Stimulated activated memory B cell treated with anti-CD40 and anti-IgM and Interleukin-4, amounts not matched to agents 10 μg/mL and 1 μg/mL and 100 μg/mL, for 72 hours (primary cell): ENCODE results near the gene THEM4.
"Not testable (repeated sequence)": the region's sequence is repeated elsewhere in the genome, so short reads cannot be mapped to it uniquely, and the experiment has no call there.

ENCODE experiments used
- ATAC-seq: fragments of 150-1000 bp; cut with Tn5 transposase; 2 replicates; pipeline ENCODE4 v1.10.0; 2021
- H3K27ac Mint-ChIP-seq: one replicate; pipeline ENCODE4 v1.8.0; 2022; ENCODE audit warnings: mild to moderate bottlenecking, mixed read lengths
- H3K27me3 Mint-ChIP-seq: one replicate; pipeline ENCODE4 v1.8.0; 2022; ENCODE audit warnings: mixed read lengths
- H3K36me3 Mint-ChIP-seq: one replicate; pipeline ENCODE4 v1.8.0; 2022; ENCODE audit warnings: mixed read lengths
- H3K4me1 Mint-ChIP-seq: one replicate; pipeline ENCODE4 v1.8.0; 2022; ENCODE audit warnings: mixed read lengths
- H3K4me3 Mint-ChIP-seq: one replicate; pipeline ENCODE4 v1.8.0; 2022; ENCODE audit warnings: mild to moderate bottlenecking, moderate library complexity, mixed read lengths
- H3K9me3 Mint-ChIP-seq: one replicate; pipeline ENCODE4 v1.8.0; 2022; ENCODE audit warnings: mixed read lengths

THEM4 gene

GRCh38 chr1:151887028-151887427, 22.3 kb downstream of the THEM4 start:
- ATAC-seq = no peak
- H3K9me3 Mint-ChIP-seq = peaks cover 3% of the 10 kb centered on the region
- peaks cover 7% of the 10 kb centered on the region for H3K4me1 Mint-ChIP-seq
- H3K36me3 Mint-ChIP-seq = peaks cover 51% of the 10 kb centered on the region
- no peak overlapping the region for H3K4me3 Mint-ChIP-seq
- H3K27me3 Mint-ChIP-seq = no peaks in the 10 kb centered on the region
- no peak overlapping the region for H3K27ac Mint-ChIP-seq

GRCh38 chr1:151885479-151885878, 23.8 kb downstream of the THEM4 start:
- Mint-ChIP-seq H3K9me3 (peaks cover 3% of the 10 kb centered on the region), H3K4me1 (peaks cover 7% of the 10 kb centered on the region), H3K4me3 (no peak overlapping the region), H3K36me3 (peaks cover 53% of the 10 kb centered on the region), H3K27ac (no peak overlapping the region), H3K27me3 (no peaks in the 10 kb centered on the region)
- no peak for ATAC-seq

GRCh38 chr1:151884879-151885278, 24.4 kb downstream of the THEM4 start:
- H3K36me3 Mint-ChIP-seq = peaks cover 53% of the 10 kb centered on the region
- H3K27me3 Mint-ChIP-seq, ATAC-seq, H3K4me3 Mint-ChIP-seq, H3K4me1 Mint-ChIP-seq, H3K9me3 Mint-ChIP-seq: not testable (repeated sequence)
- H3K27ac Mint-ChIP-seq = peak overlapping the region; percentile 46

- H3K27me3 Mint-ChIP-seq, H3K4me3 Mint-ChIP-seq, H3K9me3 Mint-ChIP-seq, H3K4me1 Mint-ChIP-seq: not testable (repeated sequence)
- peak; percentile 71 for ATAC-seq
- Mint-ChIP-seq H3K27ac (peak overlapping the region; percentile 46), H3K36me3 (peaks cover 52% of the 10 kb centered on the region)
Observed at GRCh38 chr1:151884445-151884844, 24.9 kb downstream of the THEM4 start.

- H3K36me3 Mint-ChIP-seq = peaks cover 48% of the 10 kb centered on the region
- not testable (repeated sequence) for ATAC-seq, H3K4me1 Mint-ChIP-seq
Observed at GRCh38 chr1:151883898-151884297, 25.4 kb downstream of the THEM4 start.

GRCh38 chr1:151882918-151883317, 26.4 kb downstream of the THEM4 start:
- ATAC-seq, H3K27ac Mint-ChIP-seq: not testable (repeated sequence)

More at GRCh38 chr1:151883898-151884297, 25.4 kb downstream of the THEM4 start:
- not testable (repeated sequence) for H3K4me3 Mint-ChIP-seq, H3K27me3 Mint-ChIP-seq, H3K9me3 Mint-ChIP-seq
- H3K27ac Mint-ChIP-seq = peak overlapping the region; percentile 46

GRCh38 chr1:151882466-151882865, 26.8 kb downstream of the THEM4 start:
- Mint-ChIP-seq H3K4me3 (no peak overlapping the region), H3K9me3 (peaks cover 3% of the 10 kb centered on the region), H3K36me3 (peaks cover 46% of the 10 kb centered on the region), H3K4me1 (peaks cover 7% of the 10 kb centered on the region), H3K27ac (no peak overlapping the region), H3K27me3 (no peaks in the 10 kb centered on the region)
- ATAC-seq = no peak

More at GRCh38 chr1:151882918-151883317, 26.4 kb downstream of the THEM4 start:
- H3K4me1 Mint-ChIP-seq, H3K27me3 Mint-ChIP-seq, H3K4me3 Mint-ChIP-seq, H3K9me3 Mint-ChIP-seq: not testable (repeated sequence)
- peaks cover 48% of the 10 kb centered on the region for H3K36me3 Mint-ChIP-seq

GRCh38 chr1:151881479-151881878, 27.8 kb downstream of the THEM4 start:
- no peak overlapping the region for H3K27ac Mint-ChIP-seq
- no peaks in the 10 kb centered on the region for H3K27me3 Mint-ChIP-seq
- ATAC-seq = no peak

GRCh38 chr1:151875419-151876097, 33.8 kb downstream of the THEM4 start:
- Mint-ChIP-seq H3K4me3 (no peak overlapping the region), H3K36me3 (peaks cover 37% of the 10 kb centered on the region), H3K9me3 (no peaks in the 10 kb centered on the region), H3K27me3 (no peaks in the 10 kb centered on the region), H3K27ac (no peak overlapping the region), H3K4me1 (no peaks in the 10 kb centered on the region)
- ATAC-seq = no peak

More at GRCh38 chr1:151881479-151881878, 27.8 kb downstream of the THEM4 start:
- Mint-ChIP-seq H3K36me3 (peaks cover 45% of the 10 kb centered on the region), H3K4me1 (peaks cover 7% of the 10 kb centered on the region), H3K4me3 (no peak overlapping the region), H3K9me3 (peaks cover 3% of the 10 kb centered on the region)

- not testable (repeated sequence) for H3K27me3 Mint-ChIP-seq, ATAC-seq, H3K4me1 Mint-ChIP-seq, H3K4me3 Mint-ChIP-seq, H3K9me3 Mint-ChIP-seq
- peak overlapping the region; percentile 5 for H3K27ac Mint-ChIP-seq
- H3K36me3 Mint-ChIP-seq = peaks cover 30% of the 10 kb centered on the region
Observed at GRCh38 chr1:151872776-151873175, 36.5 kb downstream of the THEM4 start.

GRCh38 chr1:151871284-151872030, 37.9 kb downstream of the THEM4 start:
- H3K27ac Mint-ChIP-seq = no peak overlapping the region
- peaks cover 17% of the 10 kb centered on the region for H3K27me3 Mint-ChIP-seq
- no peak for ATAC-seq
- peaks cover 21% of the 10 kb centered on the region for H3K36me3 Mint-ChIP-seq
- no peaks in the 10 kb centered on the region for H3K9me3 Mint-ChIP-seq
- no peak overlapping the region for H3K4me3 Mint-ChIP-seq
- H3K4me1 Mint-ChIP-seq = no peaks in the 10 kb centered on the region

GRCh38 chr1:151868486-151868885, 40.8 kb downstream of the THEM4 start:
- Mint-ChIP-seq H3K4me3 (no peak overlapping the region), H3K36me3 (peaks cover 6% of the 10 kb centered on the region), H3K4me1 (no peaks in the 10 kb centered on the region), H3K27ac (no peak overlapping the region), H3K9me3 (no peaks in the 10 kb centered on the region), H3K27me3 (peaks cover 27% of the 10 kb centered on the region)
- no peak for ATAC-seq

GRCh38 chr1:151867765-151868411, 41.4 kb downstream of the THEM4 start:
- Mint-ChIP-seq H3K4me3 (no peak overlapping the region), H3K36me3 (peaks cover under 1% of the 10 kb centered on the region), H3K4me1 (no peaks in the 10 kb centered on the region), H3K9me3 (no peaks in the 10 kb centered on the region), H3K27me3 (peaks cover 27% of the 10 kb centered on the region), H3K27ac (no peak overlapping the region)
- ATAC-seq = no peak

GRCh38 chr1:151867321-151867720, 42.0 kb downstream of the THEM4 start:
- no peak overlapping the region for H3K4me3 Mint-ChIP-seq
- no peak for ATAC-seq
- no peaks in the 10 kb centered on the region for H3K9me3 Mint-ChIP-seq
- peaks cover 27% of the 10 kb centered on the region for H3K27me3 Mint-ChIP-seq
- no peaks in the 10 kb centered on the region for H3K36me3 Mint-ChIP-seq
- H3K27ac Mint-ChIP-seq = no peak overlapping the region
- no peaks in the 10 kb centered on the region for H3K4me1 Mint-ChIP-seq

- no peak overlapping the region for H3K27ac Mint-ChIP-seq
- H3K4me3 Mint-ChIP-seq = no peak overlapping the region
- no peaks in the 10 kb centered on the region for H3K9me3 Mint-ChIP-seq
- no peaks in the 10 kb centered on the region for H3K36me3 Mint-ChIP-seq
- peaks cover 27% of the 10 kb centered on the region for H3K27me3 Mint-ChIP-seq
- ATAC-seq = no peak
- H3K4me1 Mint-ChIP-seq = peaks cover 15% of the 10 kb centered on the region
Observed at GRCh38 chr1:151864411-151864810, 44.9 kb downstream of the THEM4 start.
